ENCODE measurements around the gene KCNN4. TPM values are rescaled to one million over a fixed set of nuclear protein-coding genes. Genes with fewer than 3 reads are reported as not detected.

Gene KCNN4
- total and polyA plus RNA-seq, 10 of the 15 experiments (the other 5 are each of a cell fraction or from before 2014, with no cell fraction given) = 1.4 to 112 (median 77.9) TPM

- TF ChIP-seq CEBPZ (IDR thresholded peaks at IDR 0.05; ENCODE audit: low read depth, low read length) (no peak), CEBPB (IDR thresholded peaks at IDR 0.05; ENCODE audit: borderline replicate concordance in 1 of 2, low read depth in 2 of 2, low read length in 2 of 2) (no peak), ETV6 (conservative IDR thresholded peaks at IDR 0.05 in 1 of 2, IDR thresholded peaks at IDR 0.05 in 1 of 2; ENCODE audit: borderline replicate concordance in 1 of 2, low read depth in 1 of 2) (peak in 1 of 2 experiments; percentile 78; a peak in 2 of 4 replicates), CBX5 (IDR thresholded peaks at IDR 0.05; ENCODE audit: low read depth) (no peak), PBX3 (IDR thresholded peaks at IDR 0.05; ENCODE audit: insufficient replicate concordance, low read depth, low read length) (no peak), ZNF622 (IDR thresholded peaks at IDR 0.05) (no peak), IKZF2 (IDR thresholded peaks at IDR 0.05) (peak; percentile 84 to 87), POU2F2 (IDR thresholded peaks at IDR 0.05; ENCODE audit: borderline replicate concordance, low read depth, low read length) (peak; percentile 42; the same call in 1 of the 3 replicates), GATAD2B (conservative IDR thresholded peaks at IDR 0.05; ENCODE audit: low read depth) (0 out of 2 replicates have a peak, but pooled peaks have one; percentile 57), NBN (IDR thresholded peaks at IDR 0.05) (no peak; the same call in 1 of the 2 replicates), ZBTB33 (IDR thresholded peaks at IDR 0.05) (no peak), POLR2AphosphoS5 (IDR thresholded peaks at IDR 0.05; ENCODE audit: low read length) (peak; percentile 81; the same call in 1 of the 2 replicates), ZZZ3 (IDR thresholded peaks at IDR 0.05; ENCODE audit: control insufficient read depth, insufficient read length, low read depth) (no peak), SIN3A (IDR thresholded peaks at IDR 0.05; ENCODE audit: low read depth, low read length) (no peak), PML (IDR thresholded peaks at IDR 0.05; ENCODE audit: low read length) (no peak; the same call in 1 of the 2 replicates), SMC3 (IDR thresholded peaks at IDR 0.05; ENCODE audit: borderline replicate concordance, low read length) (no peak), IRF3 (IDR thresholded peaks at IDR 0.05) (no peak), NFYA (IDR thresholded peaks at IDR 0.05; ENCODE audit: borderline replicate concordance, low read depth, low read length) (no peak)
- TF ChIP-seq, protein P1, sequence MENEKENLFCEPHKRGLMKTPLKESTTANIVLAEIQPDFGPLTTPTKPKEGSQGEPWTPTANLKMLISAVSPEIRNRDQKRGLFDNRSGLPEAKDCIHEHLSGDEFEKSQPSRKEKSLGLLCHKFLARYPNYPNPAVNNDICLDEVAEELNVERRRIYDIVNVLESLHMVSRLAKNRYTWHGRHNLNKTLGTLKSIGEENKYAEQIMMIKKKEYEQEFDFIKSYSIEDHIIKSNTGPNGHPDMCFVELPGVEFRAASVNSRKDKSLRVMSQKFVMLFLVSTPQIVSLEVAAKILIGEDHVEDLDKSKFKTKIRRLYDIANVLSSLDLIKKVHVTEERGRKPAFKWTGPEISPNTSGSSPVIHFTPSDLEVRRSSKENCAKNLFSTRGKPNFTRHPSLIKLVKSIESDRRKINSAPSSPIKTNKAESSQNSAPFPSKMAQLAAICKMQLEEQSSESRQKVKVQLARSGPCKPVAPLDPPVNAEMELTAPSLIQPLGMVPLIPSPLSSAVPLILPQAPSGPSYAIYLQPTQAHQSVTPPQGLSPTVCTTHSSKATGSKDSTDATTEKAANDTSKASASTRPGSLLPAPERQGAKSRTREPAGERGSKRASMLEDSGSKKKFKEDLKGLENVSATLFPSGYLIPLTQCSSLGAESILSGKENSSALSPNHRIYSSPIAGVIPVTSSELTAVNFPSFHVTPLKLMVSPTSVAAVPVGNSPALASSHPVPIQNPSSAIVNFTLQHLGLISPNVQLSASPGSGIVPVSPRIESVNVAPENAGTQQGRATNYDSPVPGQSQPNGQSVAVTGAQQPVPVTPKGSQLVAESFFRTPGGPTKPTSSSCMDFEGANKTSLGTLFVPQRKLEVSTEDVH (IDR thresholded peaks at IDR 0.05; ENCODE audit: low read depth, partially characterized antibody) = no peak
- TF ChIP-seq, protein P2, sequence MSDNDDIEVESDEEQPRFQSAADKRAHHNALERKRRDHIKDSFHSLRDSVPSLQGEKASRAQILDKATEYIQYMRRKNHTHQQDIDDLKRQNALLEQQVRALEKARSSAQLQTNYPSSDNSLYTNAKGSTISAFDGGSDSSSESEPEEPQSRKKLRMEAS (IDR thresholded peaks at IDR 0.05; ENCODE audit: low read depth, low read length) = no peak
Observed at GRCh38 chr19:43763473-43763939, 17.3 kb downstream of the KCNN4 start (continued).
